ENCODE measurements around the gene TRAP1. TPM values are rescaled to one million over a fixed set of nuclear protein-coding genes. Genes with fewer than 3 reads are reported as not detected.

The TRAP1 gene
- total RNA-seq, 1 experiment from 2014 or later = 173 TPM

GRCh38 chr16:3672571-3673041, 44.7 kb downstream of the TRAP1 start:
- DNase-seq = no peak
- Mint-ChIP-seq H3K36me3 (ENCODE audit: insufficient read depth, unreplicated experiment) (peaks cover 76% of the 10 kb centered on the region), H3K27me3 (ENCODE audit: insufficient read depth, unreplicated experiment) (no peaks in the 10 kb centered on the region), H3K9me3 (ENCODE audit: unreplicated experiment) (no peaks in the 10 kb centered on the region), H3K4me3 (ENCODE audit: unreplicated experiment) (no peak overlapping the region), H3K27ac (ENCODE audit: unreplicated experiment) (no peak overlapping the region), H3K4me1 (ENCODE audit: low read depth, unreplicated experiment) (no peaks in the 10 kb centered on the region)
- H3K36me3 ChIP-seq (ENCODE audit: control insufficient read depth, insufficient read depth, low read length) = no peaks in the 10 kb centered on the region; the same call in 1 of the 2 replicates
- intact Hi-C loops (cut with micrococcal nuclease; ENCODE audit: unreplicated experiment) = no loop called here
- BruUV-seq (replicated peaks) = no TSS peak
- no peaks in the 10 kb centered on the region for H3K9me3 ChIP-seq
- no peaks in the 10 kb centered on the region for H3K4me1 ChIP-seq
- no peak for TF ChIP-seq CTCF (IDR thresholded peaks at IDR 0.05; ENCODE audit: insufficient read depth in 1 of 2, low read depth in 1 of 2, low read length in 1 of 2, severe bottlenecking in 1 of 2, unreplicated experiment in 1 of 2)
- ChIA-PET CTCF (no interaction called here), POLR2A (no interaction called here)
- H3K4me3 ChIP-seq (ENCODE audit: low read depth, low read length) = no peak overlapping the region
- no peaks in the 10 kb centered on the region for H3K27me3 ChIP-seq (replicated peaks; ENCODE audit: control insufficient read depth, insufficient read depth, low read length)

GRCh38 chr16:3671424-3671823, 45.9 kb downstream of the TRAP1 start:
- H3K36me3 ChIP-seq (ENCODE audit: control insufficient read depth, insufficient read depth, low read length) = no peaks in the 10 kb centered on the region; the same call in 1 of the 2 replicates
- H3K4me3 Mint-ChIP-seq (ENCODE audit: unreplicated experiment) = no peak overlapping the region
- DNase-seq = no peak
- H3K27ac Mint-ChIP-seq (ENCODE audit: unreplicated experiment) = no peak overlapping the region
- ChIA-PET POLR2A (no interaction called here), CTCF (no interaction called here)
- H3K9me3 ChIP-seq = no peaks in the 10 kb centered on the region
- no peaks in the 10 kb centered on the region for H3K27me3 ChIP-seq (replicated peaks; ENCODE audit: control insufficient read depth, insufficient read depth, low read length)
- TF ChIP-seq CTCF (IDR thresholded peaks at IDR 0.05; ENCODE audit: insufficient read depth in 1 of 2, low read depth in 1 of 2, low read length in 1 of 2, severe bottlenecking in 1 of 2, unreplicated experiment in 1 of 2) = no peak
- H3K4me1 Mint-ChIP-seq (ENCODE audit: low read depth, unreplicated experiment) = no peaks in the 10 kb centered on the region
- no peaks in the 10 kb centered on the region for H3K27me3 Mint-ChIP-seq (ENCODE audit: insufficient read depth, unreplicated experiment)
- intact Hi-C loops (cut with micrococcal nuclease; ENCODE audit: unreplicated experiment) = no loop called here
- H3K4me3 ChIP-seq (ENCODE audit: low read depth, low read length) = no peak overlapping the region
- H3K9me3 Mint-ChIP-seq (ENCODE audit: unreplicated experiment) = no peaks in the 10 kb centered on the region
- H3K36me3 Mint-ChIP-seq (ENCODE audit: insufficient read depth, unreplicated experiment) = peaks cover 77% of the 10 kb centered on the region
- H3K4me1 ChIP-seq = no peaks in the 10 kb centered on the region
- BruUV-seq (replicated peaks) = no TSS peak

GRCh38 chr16:3670711-3671110, 46.6 kb downstream of the TRAP1 start:
- intact Hi-C loops (cut with micrococcal nuclease; ENCODE audit: unreplicated experiment) = no loop called here
- Mint-ChIP-seq H3K4me1 (ENCODE audit: low read depth, unreplicated experiment) (no peaks in the 10 kb centered on the region), H3K9me3 (ENCODE audit: unreplicated experiment) (no peaks in the 10 kb centered on the region), H3K27ac (ENCODE audit: unreplicated experiment) (no peak overlapping the region), H3K36me3 (ENCODE audit: insufficient read depth, unreplicated experiment) (peaks cover 79% of the 10 kb centered on the region), H3K4me3 (ENCODE audit: unreplicated experiment) (no peak overlapping the region), H3K27me3 (ENCODE audit: insufficient read depth, unreplicated experiment) (no peaks in the 10 kb centered on the region)
- Histone ChIP-seq H3K36me3 (ENCODE audit: control insufficient read depth, insufficient read depth, low read length) (no peaks in the 10 kb centered on the region; the same call in 1 of the 2 replicates), H3K27me3 (replicated peaks; ENCODE audit: control insufficient read depth, insufficient read depth, low read length) (no peaks in the 10 kb centered on the region), H3K9me3 (no peaks in the 10 kb centered on the region), H3K4me1 (no peaks in the 10 kb centered on the region), H3K4me3 (ENCODE audit: low read depth, low read length) (no peak overlapping the region)
- DNase-seq = no peak
- POLR2A ChIA-PET = no interaction called here
- CTCF ChIA-PET = no interaction called here
- no TSS peak for BruUV-seq (replicated peaks)
- no peak for TF ChIP-seq CTCF (IDR thresholded peaks at IDR 0.05; ENCODE audit: insufficient read depth in 1 of 2, low read depth in 1 of 2, low read length in 1 of 2, severe bottlenecking in 1 of 2, unreplicated experiment in 1 of 2)
